SK-N-MC (cell line): ENCODE data around the gene DPF3.

Source experiments
- EZH2 ChIP-seq: fragments of 200-600 bp; sonication (generic); IDR thresholded peaks from one replicate; pipeline ENCODE4 v1.6.1; 2017; ENCODE audit warnings: antibody characterized with exemption
- POLR2AphosphoS5 ChIP-seq: IDR thresholded peaks from 2 replicates; pipeline ENCODE4 v1.6.1; 2012; ENCODE audit warnings: mild to moderate bottlenecking, low read depth, low read length, borderline replicate concordance

DNA sequence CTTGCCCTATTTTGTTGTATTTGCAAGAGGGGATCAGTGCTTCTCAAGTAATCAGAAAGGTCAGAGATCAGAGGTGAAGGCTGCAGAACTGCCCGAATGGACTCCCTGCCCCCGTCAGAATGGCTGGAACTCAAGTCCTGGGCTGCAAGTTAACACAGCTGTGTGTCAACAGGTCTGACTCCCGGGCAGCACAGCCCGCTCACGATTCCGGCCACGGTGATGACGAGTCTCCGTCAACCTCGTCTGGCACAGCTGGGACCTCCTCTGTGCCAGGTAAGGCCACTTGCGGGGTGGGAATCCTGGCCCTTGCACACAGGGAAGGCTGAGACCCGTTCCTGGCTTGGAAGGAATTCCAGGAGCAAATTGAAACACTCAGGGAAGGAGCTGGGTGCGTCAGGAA lies 45.7 kb upstream of the DPF3 start:
- no peak for TF ChIP-seq EZH2
- no peak for TF ChIP-seq POLR2AphosphoS5
